Superior temporal gyrus (tissue), 1 donor: ENCODE measurements around the gene CLASP1.
"Not testable (repeated sequence)": the region's sequence is repeated elsewhere in the genome, so short reads cannot be mapped to it uniquely, and the experiment has no call there.

Experiments
- DNase-seq: peaks from one replicate; pipeline ENCODE4 v3.0.0-alpha.2; 2016; ENCODE audit errors: extremely low spot score

The CLASP1 gene

DNA sequence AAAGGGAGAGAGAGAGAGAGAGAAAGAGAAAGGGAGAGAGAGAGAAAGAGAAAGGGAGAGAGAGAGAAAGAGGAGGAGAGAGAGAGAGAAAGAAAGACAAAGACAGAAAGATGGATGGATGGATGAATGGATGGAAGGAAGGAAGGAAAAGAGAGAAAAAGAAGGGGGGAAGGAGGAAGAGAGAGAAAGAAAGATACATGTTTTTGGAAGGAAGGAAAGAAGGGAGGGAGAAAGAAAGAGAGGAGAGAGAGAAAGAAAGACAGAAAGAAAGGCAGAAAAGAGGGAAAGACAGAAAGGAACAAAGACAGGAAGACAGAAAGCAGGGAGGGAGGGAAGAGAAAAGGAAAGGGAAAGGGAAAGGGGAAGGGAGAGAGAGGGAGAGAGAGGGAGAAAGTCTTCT, 67.0 kb downstream of the CLASP1 start:
- DNase-seq: no peak

DNA sequence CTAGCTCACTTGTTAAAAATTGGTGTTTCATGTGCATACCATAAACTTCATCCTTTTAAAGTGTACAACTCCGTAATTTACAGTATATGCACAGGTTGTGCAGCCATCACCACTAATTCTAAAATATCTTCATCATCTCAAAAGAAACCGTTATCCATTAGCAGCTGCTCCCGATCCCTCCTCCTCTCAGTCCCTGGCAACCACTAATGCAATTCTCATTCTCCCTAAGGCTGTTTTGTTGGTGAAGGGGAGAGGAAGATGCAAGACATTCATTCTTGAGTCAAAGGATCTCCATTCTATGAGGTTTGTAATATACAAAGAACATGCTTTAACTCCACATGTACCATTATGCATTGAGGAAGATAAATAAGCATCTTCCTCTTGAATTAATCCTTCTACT, 70.0 kb downstream of the CLASP1 start:
- DNase-seq: no peak

DNA sequence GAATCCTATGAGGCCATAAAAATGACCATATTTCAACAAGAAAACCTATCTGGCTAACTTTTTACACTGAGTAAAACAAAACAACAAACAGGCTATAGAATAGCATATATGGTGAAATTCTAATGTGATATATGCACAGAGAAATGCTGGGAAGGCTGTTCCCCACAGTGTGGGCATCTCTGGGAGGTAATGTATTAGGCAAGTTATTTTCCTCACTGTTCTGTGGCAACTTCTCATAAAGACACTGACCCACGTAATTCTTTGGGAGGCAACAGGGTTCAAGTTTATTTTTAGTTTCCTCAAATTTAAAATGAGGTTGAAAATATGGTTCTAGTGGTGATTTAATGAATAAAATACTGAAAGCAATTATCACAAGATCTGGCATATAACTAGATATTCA, 71.9 kb downstream of the CLASP1 start:
- DNase-seq: no peak

DNA sequence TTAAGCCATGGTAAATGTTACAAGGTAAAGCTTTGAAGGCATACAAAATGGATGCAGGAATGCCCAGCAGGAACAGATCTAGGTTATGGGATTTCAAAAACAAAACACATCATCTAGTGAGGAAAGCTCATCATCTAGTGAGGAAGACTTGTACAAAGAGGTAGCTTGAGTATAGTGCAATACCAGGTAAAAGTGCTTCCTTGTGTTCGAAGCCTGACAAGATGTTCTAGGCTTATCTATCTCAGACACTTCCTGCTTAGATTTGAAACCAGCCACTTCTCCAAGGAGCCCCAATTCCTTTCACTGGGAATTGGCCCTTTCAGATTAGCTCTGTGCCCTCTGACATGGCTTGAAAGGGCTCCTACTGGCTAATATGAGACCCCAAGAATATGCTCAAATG, 73.0 kb downstream of the CLASP1 start:
- DNase-seq: no peak

DNA sequence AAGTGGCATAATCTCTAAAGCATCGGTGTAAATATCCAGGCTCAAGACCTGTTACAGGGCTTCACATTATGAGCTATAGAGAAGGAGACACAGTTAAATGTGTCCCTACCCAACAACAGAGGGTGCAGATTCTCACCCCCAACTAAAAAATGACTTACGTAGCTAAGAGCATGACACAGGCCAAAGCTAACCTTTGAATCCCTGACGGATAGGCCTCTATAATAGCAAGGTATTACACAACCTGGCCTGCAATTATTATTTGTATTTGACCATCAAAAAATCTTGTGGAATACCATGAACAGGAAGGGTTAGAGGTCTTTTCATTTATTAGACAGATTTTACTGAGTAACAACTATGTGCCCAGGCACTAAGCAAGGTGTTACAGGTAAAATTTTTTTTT, 73.5 kb downstream of the CLASP1 start:
- DNase-seq: no peak

DNA sequence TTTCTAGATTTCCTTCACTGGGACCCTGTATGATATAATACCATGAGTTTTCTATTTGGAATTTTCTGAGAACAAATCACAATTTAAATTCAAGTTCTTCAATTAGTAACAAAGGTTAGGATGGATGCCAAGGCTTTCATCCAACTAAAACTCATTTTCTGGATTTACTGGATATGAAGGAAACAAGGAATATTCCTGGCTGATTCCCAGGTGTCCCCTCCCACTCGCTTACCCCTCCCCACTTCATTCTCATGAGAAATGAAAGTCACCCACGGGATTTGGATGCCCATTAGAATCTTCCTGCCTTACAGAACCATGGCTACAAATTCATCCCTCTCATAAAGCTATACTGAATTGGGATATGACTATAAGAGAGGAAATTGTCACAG, 78.6 kb downstream of the CLASP1 start:
- no peak for DNase-seq

DNA sequence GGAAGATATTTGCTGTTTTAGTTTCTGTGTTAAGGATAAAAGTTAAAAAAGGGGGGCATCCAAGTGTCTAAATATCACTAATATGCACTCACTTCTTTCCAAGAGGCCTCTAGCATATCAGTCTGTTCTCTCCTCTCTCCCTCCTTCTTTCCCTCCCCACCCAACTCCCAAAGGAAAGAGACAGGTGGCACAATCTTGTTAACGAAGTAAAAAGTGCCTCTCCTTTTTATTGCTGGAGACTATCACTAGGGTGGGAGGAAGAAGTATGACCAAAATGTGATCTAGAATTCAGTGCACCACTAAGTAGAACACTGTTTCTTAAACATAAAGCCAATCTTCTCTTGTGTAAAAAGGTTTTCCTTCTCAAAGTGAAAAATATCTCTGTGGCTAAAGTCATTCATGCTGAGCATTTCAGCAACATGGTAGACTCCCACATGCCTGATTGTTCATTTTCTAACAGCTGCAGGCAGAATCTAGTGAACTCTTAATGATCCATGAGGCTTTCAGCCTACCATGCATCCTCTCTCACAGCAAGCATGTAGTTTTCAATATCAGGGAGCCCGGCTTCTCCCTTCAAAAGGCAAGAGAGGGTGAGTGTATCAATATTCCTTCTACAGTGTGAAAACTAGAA, 79.1 kb downstream of the CLASP1 start:
- no peak for DNase-seq

DNA sequence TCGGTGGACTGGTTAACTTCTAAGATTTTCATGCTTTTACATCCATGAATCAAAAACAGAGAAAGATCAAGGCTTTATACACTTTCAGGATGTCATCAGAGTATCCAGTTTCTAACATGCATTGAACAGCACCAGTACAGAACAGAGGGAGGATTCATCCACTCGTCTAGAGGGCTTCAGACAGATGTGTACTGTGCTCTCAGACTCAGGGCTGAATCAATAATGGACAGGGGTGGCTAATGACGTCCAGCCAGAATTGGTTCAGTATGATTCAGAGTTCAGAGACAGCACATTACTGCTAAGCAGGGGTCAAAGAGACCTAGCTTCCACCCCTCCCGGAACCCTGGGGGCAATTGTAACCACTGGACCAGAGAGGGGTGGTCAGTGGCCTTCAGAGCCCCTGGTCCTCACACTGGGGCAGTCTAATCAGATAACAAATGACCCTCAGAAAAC, 81.3 kb downstream of the CLASP1 start:
- DNase-seq: peak; percentile 75

DNA sequence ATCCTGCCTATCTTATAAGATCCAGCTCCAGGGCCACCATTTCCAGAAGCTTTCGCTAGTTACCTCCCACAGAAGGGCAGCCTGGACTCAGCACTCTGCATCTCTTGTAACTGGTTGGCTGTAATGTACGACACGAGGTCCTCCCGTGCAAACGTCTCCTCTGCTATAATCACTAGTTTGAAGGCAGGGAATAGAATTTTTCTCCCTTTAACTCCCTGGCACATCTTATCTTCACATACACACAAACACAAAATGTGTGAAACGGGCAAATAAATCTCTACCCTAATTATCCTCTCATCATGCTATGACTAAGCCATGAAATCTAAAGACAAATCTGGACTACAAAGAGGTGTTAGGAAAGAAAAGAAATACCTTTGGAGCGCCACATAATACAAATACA, 81.8 kb downstream of the CLASP1 start:
- DNase-seq: no peak

DNA sequence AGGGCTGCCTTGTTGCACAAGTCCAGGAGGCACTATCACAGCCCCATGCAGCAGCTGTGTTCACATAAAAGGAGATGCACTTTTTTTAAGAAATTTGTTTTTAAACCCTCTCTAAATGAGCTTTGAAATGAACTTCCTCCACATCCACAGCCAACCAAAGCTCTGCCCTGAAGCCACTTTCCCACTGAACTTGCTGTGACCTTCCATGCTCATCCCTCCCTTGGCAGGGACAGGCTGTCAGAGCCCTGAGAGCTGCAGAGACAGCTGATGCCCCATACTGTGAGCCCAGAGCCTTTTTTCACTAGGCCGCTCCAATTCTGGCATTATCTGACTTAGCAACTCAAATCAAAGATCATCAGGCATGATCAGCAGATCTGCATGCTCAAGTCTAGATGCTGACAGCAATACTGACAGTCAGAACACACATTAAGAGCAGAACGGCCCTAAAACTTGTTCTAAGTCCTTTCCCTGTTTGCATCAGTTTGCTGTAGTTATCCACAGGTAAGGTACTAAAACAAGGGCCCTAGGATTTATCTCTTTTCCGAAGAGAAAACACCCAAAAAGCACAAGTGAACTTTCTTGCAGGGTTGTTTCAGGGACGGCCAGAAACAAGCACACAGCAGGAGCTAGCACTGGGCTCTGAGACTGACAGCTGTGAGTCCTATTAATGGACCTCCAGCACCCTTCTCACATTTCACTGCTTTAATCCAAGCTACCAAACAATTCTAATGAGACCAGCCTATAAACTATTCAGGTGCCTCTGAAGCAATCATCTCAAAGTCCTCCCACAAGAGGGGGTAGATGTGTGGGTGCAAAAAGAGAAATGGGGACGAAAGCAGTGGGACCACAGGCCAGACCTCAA, 83.6 kb downstream of the CLASP1 start:
- DNase-seq: no peak

DNA sequence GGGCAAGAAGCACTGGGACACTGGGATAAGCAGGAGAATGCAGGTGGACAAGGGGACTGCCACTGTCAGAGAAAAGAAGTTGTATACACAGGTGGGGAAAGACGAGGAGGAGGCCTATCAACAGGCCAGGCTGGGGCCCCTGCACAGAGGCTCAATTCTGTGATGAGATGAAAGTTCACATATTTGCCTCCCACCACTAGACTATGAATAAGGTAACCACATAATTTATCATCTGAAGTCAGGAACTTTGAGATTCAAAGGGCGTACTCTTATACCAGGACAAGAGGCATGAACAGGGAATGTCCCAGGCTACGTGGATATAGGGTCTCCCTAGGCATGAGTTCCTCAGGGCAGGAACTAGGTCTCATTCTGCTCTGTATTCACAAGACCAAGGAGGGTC, 84.4 kb downstream of the CLASP1 start:
- DNase-seq: no peak

DNA sequence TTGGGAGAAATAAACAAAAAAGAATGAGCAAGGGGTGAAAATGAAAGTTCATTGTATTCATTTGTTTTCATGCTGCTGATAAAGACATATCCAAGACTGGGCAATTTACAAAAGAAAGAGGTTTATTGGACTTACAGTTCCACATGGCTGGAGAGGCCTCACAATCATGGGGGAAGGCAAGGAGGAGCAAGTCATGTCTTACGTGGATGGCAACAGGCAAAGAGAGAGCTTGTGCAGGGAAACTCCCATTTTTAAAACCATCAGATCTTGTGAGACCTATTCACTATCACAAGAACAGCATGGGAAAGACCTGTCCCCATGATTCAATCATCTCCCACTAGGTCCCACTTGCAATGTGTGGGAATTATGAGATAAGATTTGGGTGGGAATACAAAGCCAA, 85.5 kb downstream of the CLASP1 start:
- DNase-seq: not testable (repeated sequence)

DNA sequence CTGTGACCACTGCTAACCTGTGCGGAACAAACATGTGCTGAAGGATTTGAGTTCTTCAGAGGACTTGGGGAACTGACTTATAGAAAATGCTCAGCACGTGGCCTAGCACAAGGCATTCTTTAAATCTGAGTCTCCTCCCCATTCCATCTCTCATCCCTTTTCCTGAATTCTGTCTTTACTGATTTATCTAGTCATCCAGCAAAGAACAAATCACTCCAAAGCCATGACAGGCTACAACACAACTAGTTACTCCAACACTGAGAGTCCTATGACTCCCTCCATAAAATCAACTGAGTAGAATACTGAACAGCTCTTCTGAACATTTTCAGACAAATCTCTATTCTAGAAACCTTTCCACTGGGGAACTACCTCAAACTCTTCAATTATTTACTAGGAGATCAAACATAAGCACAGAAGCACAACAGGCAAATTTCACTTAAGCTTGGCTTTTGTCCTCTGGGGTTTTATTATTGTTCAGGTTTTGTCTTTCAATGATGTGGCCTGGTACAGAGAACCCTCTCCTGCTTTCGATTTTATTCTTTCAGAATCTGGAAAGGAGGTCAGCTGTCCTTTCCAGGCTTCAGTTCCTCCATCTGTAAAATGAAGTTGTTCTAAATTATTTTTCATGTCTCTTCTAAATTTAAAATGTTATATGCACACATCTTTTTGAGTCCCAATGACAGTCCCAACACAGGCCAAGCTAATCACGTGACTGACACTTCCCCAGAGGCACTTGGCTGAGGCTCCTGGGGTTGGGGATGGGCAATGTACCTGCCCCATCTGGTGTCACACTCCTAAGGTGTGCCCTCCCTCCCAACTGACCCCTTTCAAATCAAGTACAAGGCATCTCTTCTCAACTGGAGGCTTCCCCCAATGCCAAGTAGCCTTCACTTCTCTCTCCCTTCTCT, 86.7 kb downstream of the CLASP1 start:
- no peak for DNase-seq

DNA sequence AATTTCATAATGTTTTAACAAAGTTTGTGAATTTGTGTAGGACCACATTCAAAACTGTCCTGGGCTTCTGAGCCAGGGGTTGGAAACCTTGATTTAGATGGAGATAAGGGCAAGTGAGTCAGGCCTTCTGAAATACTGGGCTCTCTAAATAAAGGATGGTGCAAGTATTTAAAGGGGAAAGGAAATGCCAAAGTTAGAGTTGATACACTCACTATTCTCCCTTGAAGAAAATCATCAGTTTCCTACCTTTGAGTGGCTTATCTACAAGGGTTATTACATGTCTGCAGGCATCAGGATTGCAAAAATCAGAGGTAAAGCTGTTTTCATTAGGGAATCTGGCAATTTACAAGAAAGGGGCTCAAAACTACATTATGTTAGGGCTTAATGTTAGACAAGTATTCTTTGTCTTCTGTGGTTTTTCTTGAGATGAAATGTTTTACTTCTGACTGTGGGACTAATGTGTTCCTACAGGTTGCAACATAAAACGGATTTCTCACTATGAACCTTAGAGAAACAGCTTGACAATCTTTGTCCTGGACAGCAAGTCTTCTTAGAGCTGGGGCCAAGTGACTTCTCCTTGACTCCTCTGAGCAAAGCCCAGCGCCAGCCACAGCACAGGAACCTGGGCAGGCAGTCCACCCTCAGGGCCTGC, 87.5 kb downstream of the CLASP1 start:
- no peak for DNase-seq

DNA sequence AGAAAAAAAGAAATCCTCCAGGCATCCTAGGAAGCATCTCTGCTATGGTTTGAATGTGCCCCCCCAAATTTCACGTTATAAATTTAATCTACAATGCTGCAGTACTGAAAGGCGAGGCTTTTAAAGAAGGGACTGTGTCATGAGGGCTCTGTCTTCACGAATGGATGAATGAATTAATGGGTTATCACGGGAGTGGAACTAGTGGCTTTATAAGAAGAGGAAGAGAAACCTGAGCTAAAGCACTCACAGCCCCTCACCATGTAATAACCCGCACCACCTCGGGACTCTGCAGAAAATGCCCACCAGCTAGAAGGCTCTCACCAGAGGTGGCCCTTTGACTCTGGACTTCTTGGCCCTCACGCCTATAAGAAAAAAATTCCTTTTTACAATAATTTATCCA, 90.9 kb downstream of the CLASP1 start:
- DNase-seq: no peak

DNA sequence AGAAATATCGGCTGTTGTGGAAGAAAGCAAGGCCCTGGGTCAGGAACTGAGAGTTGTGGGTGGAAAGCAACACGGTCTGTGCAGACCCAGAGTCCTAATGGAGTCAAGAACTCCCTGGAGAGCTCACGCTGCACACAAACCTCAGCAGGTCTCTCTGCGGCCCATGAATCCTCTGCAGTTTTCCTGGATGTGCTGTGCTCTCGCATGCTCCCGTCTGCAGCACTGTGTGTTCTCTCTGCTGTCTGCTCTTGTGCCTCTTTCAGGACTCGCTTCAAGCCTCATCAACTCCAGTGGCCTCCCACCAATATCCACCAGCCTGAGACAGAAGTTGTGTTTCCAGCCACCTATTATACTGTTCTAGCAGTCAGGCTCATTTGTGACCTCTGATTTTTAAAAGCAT, 94.3 kb downstream of the CLASP1 start:
- no peak for DNase-seq

DNA sequence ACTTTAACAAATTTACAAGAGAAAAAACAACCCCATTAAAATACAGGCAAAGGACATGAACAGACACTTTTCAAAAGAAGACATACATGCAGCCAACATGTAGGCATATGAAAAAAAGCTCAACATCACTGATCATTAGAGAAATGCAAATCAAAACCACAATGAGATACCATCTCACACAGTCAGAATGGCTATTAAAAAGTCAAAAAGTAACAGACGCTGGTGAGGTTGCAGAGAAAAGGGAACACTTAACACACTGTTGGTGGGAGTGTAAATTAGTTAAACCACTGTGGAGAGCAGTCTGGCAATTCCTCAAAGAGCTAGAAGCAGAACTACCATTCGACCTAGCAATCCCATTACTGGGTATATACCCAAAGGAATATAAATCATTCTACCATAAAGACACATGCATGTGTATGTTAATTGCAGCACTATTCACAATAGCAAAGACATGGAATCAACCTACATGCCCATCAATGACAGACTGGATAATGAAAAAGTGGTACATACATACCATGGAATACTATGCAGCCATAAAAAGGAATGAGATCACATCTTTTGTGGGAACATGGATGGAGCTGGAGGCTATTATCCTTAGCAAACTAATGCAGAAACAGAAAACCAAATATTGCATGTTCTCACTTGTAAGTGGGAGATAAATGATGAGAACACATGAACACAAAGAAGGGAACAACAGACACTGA, 96.6 kb downstream of the CLASP1 start:
- DNase-seq: not testable (repeated sequence)

DNA sequence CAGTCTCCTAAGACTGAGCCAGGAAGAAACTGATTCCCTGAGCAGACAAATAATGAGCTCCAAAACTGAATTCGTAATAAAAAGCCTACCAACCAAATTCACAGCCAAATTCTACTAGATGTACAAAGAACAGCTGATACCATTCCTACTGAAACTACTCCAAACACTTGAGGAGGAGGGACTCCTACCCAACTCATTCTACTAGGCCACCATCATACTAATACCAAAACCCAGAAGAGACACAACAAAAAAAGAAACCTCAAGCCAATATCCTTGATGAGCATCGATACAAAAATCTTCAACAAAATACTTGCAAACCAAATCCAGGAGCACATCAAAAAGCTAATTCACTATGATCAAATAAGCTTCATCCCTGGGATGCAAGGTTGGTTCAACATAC, 98.6 kb downstream of the CLASP1 start:
- no peak for DNase-seq

DNA sequence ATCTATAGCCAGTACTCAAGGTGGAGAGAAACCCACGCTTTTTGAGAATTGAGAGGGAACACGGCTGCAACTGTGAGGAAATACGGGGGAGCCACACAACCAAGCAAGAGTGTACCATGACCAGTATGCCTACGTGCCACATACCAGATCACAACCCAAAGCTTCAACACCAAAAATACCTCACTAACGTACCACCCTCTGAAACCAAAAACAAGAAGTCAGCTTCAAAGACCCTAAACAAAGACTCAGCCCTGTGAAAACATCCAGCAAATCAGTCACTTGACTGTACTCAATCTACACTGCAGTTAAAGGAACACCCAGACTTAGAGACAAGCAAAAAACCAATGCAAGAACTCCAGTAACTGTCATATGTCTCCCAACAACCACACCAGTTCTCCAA, 101.6 kb downstream of the CLASP1 start:
- no peak for DNase-seq

DNA sequence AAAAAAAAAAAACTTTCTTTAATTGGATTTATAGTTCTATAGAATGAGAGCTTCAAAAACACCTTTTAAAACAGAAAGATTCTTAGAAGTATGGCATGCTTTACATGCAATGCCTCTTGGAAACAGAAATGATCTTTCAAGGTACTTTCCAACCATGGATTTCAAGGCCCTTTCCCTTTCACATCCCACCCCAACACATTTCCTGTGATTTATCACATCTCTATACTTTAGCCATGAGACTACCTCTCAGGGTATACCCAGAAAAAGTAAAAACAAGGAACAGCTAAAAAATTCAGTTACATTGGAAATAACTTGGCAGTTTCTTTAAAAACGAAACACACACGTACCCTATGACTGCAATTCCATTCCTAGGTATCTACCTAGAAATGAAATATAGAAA, 103.3 kb downstream of the CLASP1 start:
- DNase-seq: no peak

DNA sequence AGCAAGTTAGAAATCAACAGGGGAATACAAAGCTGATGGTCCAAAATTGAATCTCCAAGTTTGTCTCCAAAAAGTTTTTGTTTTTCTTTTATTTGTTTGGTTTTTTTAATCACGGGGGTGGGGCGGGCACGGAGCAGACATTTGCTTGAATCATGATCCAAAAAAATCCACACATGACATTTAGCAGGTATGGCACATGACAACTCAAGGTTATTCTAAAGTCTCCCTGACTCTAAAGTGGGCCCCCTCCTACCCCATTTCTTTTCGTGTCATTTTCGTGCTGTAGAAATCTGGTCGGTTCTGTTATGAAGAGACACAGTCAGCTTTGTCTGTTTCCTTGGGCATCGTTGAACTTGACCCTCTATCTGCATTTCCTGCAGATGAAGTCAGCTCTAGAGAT, 104.0 kb downstream of the CLASP1 start:
- DNase-seq: no peak
